NCI-H1694 treated with DMSO at 0.1 percent for 48 hours (cell line): ENCODE results near the gene BLCAP.
A peak's percentile ranks its signal among the peaks of the same experiment; 100 is the strongest.

ENCODE experiments used
- DNase-seq: peaks from one replicate; lab custom pipeline; 2025; lab: John Stamatoyannopoulos, UW

BLCAP gene

DNA sequence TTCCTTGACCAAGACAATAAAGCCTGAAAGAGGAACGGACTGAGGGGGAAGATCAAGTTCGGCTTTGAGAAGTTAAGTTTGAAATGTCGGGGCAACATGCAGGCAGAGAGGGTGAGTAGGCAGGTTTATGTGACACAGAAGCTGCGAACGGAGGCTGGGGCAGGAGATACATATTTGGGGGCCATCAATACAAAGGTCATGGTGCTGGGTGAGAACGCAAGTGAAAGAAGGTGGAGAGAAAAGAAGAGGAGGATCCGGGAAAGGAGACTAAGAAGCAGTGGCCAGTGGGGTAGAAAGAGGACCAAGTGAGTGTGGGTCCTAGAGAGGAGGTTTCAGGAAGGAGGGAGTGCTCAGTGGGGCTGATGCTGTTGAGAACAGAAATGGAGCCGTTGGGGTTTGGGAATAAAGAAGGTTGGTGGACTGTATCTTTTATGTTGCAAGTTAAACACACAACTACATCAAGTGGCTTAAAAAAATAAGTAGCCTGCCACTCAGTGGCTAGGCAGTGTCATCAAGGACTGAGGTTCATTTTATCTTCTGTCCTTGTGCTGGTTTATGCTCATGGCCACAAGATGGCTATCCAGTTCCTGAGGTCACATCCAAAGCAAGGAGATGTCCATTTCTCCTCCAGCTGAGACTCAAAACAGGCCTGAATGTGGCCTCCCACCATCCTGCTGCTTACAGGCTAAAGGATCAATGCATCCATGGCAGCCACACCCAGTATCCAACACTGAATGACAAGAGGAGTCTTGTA, 1.7 kb upstream of the BLCAP start:
- no peak for DNase-seq

DNA sequence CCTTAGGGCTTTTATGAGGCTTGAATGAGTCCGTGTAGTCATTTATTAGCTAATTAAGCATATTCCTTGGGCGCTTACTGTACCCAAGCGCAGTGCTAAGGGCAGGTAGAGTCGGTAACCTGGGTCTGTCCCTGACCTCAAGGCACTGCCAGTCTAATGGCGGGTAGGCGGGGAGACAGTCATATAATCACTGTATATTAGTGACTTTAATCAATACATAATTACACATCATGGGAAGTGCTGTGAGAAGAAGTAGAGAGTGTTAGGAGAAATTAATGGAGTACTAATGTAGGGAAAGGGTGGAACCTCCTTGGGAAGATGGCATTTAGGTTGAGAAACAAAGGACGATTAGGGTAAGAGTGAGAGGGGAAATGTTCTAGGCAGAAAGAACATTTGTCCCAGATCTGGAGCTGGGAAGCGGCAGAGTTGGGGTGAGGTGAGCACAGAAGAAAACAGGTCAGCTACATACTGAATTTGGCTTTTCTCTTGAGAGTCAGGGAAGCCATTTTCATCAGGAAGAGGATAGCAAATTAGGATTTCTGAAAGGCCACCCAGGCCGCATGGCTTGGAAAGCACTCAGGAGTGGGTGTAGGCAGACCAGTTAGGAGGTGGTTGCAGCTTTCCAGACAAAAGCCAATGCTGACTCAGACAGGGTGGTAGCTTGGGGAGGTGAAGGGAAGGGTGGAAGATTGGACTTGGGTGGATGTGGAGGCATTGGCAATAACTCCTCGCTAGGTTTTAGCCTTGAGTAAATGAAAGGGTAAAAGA, 954 bp upstream of the BLCAP start:
- DNase-seq = no peak

DNA sequence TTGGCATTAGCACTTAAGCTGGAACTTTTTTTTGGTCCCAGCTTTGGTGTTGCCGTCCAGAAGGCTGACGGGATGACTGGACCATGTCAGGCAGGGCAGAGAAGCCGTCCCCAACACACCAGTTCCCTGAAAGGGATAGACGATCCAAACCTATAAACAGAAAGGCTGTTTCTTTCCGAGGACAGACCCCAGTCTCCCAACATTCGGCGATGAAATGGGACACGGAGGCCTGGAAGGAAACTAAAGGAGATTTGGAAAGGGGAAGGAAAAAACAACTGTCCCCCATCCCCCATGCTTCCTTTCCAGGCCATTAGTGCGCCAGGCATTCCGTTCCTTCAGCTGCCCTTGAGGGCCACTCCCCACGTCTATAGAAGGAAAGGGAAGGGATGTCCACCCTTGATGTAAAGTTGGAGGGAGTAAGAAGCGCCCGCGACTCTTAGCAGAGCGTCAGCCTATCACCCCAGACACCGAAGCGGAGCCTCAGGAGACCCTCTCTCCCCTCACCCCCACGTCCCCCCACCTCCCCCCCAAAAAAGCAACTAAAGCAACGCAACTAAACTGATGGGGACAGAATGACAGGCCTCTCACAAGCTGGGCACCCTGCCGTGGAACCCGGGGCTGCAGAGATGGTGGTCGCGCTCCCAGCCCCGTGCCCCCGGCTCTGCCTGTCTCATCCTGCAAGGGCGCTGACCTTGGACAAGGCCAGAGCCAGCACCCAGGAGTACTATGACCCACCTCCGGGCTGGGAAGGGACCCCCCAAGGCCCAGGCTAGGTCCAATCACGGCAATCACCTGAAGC, 638 bp downstream of the BLCAP start:
- no peak for DNase-seq

DNA sequence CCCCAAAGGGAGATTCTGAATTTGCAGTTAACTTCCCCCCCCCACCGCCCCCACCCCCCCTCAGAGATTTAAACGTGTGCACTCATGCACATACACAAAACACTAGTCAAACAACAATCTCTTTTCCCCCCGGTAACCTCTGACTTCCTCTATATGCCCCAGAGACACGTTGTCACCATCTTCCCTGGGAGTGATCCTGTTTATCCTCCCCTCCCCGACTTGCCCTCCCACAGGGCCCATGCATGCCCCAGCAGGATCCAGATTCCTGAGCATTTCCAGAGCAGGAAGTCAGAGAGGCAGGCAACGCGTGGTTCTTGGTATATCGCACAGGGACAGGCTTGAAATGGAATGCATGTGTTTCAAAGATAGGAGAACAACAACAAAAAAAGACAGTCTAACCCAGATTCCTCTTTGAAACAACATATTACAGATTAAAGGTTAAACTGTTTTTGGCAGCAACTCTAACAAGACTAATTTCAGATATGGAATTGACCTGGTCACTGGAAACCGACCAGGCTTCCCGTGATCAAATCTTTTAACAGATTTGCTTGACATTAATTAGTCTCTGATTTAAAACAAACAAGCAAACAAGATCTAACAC, 1.3 kb downstream of the BLCAP start:
- DNase-seq = no peak

DNA sequence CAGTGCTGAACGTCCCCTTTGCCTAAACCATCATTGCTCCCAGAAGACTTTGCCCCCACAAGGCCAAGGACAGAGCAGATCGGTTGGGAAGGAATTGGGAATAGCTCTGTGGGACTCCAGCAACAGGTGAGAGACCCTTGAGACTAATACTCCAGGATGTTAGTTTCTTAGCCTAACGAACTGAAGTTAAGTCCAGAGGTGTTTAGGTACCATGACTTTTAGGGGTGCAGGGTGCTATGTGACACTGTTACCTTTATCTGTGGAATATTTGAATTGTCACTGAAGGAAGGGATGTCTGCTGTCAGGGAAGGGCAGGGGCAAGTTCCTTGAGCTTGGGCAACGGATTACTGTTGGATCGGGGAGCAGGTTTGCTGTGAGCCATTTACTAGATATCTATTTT, 1.9 kb downstream of the BLCAP start:
- no peak for DNase-seq

DNA sequence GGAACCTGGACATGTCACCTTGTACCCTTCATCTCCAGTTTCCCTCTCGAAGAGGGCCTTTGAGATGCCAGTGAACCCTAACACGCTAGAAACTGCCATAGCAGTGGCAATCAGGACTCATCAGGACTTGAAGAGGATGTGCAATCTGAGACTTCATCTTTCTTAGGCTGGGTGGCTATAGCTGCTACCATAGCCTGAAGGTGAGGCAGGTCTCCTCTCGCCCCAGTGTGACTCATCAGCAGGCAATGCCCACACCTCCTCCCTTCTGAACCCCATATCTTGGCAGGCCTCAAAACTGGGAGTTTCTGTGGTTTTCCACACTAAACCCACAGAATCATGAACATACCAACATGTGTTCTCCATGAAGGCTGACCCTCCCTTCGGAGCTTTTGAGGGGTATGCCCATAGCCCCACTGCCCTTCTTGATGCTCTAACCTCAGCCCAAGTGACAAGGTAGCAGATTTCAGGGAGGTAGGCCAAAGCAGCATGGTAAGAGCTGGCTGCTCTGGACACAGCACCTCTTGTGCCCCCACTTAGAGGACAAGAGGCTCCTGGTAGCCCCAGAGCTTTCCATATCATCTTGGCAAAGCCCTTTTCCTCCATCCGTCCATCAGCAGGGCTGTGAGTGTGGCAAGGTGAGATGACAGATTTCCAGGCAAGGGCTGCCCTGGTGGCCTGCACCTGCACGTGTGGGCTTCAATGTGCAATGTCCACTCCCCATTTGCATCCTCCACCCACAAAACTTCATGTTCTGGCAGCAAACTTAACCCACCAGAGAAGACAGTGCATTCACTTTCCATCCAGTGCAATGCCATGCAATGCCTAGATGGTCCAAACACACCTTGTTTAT, 2.6 kb downstream of the BLCAP start:
- DNase-seq = no peak

DNA sequence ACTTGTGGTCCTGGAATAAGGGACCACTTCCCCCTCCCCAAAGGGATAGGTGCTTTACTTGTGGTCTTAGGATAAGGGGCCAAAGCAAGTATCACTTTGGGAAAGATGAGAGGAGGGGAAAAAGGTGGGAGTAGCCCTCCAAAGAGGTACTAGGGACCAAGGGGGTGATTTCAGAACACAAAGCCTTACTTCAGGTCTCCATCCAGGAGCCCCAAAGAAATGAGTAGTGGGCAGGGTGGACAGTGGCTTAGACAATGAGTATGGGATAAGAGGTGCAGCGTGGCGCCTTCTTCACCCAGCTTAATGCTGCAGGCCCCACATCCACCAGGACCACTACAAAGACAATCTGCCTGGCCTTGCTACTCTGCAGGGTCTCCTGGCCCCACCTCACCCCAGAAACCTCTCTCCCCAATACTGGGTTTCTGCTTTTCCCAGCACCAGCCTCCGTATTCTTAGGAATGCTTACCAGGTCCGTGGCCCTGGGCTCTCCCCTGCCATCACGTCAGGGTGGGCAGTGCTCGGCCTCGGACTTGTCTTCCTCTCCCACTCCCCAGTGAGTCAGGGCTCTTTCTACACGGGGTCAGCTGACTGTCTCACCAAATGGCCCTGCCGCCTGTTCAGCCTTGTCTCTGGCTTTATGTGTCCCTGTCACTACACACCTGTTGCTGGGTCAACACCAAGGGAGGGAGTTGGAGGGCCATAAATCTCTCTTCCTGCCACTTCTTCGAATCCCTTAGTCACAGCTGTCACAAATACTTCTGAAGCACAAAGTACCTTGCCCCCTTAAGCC, 3.6 kb downstream of the BLCAP start:
- no peak for DNase-seq

DNA sequence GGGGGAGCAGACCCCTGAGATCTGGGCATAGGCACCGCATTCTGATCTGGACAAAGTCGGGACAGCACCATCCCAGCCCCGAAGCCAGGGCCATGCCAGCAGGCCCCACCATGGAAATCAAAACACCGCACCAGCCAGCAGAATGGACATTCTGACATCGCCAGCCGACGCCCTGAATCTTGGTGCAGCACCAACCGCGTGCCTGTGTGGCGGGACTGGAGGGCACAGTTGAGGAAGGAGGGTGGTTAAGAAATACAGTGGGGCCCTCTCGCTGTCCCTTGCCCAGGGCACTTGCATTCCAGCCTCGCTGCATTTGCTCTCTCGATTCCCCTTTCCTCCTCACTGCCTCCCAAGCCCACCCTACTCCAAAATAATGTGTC, 4.7 kb downstream of the BLCAP start:
- DNase-seq = no peak

DNA sequence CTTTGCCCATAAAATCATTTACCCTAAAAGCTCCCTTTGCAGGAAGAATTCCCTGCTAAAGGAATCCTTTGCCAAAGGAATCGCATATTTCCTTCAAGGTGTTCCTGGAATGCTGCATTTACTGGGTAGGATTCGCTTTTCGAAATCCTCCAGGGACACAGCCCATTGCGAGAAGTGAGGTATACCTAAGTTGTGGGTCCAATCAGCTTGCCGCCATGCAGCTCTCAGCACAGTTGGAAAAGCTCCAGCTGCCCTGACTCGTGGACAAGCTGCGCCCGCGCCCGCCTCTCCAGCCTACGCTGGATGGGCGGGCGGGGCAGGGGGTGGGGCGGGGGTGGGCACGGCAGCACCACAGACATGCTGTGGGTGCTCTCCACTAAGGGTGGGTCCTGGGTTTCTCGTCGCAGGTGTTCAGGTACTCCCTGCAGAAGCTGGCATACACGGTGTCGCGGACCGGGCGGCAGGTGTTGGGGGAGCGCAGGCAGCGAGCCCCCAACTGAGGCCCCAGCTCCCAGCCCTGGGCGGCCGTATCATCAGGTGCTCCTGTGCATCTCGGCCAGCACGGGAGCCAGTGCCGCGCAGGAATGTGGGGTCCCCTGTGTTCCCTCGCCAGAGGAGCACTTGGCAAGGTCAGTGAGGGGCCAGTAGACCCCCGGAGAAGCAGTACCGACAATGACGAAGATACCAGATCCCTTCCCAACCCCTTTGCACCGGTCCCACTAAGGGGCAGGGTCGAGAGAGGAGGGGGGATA, 5.2 kb downstream of the BLCAP start:
- no peak for DNase-seq

DNA sequence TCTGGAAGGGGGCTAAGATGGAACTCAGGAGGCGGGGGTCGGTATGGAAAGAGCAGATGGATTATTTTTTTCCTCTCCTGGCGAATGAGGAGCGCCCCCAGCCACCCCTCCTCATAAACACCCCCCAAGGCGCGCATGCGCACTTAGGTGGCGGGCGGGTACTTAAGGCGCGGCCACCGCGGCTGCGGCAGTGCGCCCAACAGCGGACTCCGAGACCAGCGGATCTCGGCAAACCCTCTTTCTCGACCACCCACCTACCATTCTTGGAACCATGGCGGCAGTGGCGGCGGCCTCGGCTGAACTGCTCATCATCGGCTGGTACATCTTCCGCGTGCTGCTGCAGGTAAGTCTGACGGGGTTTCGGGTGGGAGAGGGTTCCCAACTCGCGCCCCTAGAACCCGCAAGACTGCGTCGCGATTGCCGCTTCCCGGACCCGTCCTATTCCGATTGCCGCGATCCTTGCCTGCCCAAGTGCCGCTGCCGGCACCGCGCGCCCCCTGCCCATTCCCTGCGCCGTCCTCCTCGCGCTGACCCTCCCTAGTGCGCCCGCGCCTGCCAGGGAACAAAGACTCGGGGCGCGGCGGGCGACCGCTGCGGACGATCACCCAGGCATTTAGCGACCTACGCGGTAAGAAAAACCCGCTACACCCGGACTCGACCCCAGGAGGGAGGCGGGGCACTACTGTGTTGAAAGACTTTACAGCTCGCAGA, 6.5 kb downstream of the BLCAP start, which contains the start of gene NNAT:
NNAT (plus strand) TSS at position 190 of the 711 bp plus-strand sequence; CDS start at position 272, 82 bp downstream.
- no peak for DNase-seq

DNA sequence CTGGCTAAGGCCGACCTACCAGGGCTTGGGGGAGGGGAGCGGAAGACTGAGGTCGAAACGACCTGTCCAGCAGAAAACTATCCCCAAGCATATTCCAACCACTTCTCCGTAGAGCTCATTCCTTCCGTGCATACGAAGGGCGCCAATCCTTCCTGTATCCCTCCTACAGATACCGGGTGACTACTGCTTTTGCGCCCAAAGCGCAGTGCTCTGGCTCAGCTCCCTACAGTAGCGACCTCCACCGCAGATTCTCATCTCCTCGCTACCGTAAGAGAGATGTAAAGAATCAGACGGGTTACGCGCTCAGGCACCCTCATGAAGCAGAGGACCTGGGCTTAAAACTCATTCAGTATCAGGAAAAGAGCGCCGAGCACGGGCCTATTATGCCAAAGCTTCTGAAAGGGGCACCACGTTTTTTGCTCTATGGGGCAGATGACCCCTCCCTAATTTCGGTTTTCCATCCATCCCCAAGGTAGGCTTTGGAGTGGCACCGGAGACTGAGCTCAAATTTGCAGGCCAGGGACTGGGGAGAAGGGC, 7.2 kb downstream of the BLCAP start:
- DNase-seq = no peak

DNA sequence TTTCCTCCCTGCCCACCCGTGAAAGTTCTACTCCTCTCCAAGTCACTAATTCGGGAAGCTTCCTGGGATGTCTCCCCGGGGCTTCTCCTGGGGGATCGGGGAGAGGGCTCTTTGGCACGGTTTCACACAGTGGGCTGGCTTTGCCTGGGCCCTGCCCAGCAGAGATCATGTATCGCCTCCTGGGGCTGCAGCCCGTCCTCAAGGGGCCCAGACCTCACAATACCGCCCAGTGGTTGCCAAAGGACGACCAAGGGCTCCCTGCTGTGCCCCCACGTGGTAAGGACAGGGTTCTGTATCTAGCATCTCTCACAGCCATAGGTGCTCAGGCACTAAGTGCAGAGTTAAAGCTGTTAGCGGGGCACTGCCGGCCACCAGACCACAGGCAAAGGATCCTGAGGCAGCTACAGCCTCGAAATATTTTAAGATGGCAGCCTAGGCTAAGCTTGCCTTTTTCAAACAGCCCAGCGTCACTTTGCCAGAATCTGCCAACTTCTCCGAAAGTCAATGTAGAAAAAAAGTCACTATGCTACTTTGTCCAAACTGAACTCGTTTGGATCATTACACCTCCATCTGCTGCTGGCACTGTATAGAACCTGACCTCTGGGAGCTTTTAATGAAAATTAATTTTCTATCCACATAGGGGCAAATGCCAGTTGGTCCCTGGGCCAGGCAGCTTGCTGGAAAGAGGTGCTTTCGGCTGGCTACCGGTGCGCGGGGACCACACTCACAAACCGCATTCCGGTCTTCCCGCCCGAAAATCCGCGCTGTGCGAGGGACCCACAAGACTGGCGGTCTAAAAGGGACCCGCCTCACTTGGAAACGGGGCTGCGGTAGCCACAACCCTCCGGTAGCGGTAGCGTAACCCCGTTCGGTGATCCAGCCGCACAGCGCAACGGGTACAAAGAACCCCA, 7.9 kb downstream of the BLCAP start:
- DNase-seq = no peak

DNA sequence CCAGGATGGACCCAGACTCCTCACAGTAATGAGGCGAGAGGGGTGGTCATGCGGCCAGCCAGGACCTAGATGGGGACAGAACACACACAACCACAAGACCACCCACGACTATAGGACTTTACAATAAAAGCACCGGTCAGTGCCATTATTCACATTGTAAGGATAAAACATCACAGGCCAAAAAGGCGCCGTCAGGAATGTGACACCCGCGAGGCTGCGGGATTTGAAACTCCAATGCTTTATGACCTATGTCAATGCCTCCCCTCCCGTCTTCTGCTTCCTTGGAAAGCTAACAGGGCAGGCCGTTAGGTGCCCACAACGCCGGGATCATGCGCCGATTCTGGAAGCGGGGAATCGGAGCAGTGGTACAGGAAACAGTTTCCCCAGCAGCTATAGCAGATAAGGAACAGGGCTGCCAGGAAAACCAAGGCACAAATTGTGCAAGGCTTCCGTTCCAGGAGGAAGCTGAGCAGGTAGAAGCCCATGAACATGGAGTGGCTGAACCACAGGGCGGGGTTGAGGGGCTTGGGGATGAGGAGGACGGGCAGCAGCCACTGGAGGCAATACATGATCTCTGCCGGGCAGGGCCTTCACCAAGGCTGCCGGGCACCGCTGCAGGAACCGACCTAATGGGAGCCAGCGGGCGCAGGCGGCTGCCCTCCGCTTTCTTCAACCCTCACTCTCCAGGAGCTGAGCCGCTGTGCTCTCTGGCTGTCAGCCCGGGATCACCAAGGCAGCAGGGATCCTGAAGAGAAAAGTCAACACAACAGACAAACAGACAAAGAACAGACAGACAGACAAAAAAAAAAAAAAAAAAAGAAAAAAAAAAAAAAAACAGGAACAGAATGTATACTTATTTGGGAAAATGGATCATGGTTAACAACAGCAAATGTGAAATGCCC, 8.8 kb downstream of the BLCAP start:
- DNase-seq = no peak

DNA sequence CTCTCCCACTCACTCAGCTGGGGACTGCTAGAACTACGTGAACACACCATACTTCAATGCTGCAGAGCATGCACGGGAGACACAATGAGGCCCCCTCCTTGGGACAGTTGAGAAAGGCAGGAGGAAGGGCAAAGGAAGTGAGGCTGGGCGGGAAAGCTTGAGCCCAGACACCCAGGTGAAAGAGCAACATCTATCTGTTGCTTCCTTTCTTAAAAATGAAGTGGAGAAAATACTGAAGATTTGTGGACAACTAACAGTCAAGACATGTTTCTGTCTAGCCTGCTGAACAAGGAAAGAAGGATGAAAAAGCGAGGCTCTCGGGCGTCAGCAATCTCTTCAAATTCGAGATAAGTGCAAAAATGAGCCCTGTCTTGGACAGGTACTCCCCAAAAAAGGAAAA, 9.6 kb downstream of the BLCAP start:
- DNase-seq = no peak

DNA sequence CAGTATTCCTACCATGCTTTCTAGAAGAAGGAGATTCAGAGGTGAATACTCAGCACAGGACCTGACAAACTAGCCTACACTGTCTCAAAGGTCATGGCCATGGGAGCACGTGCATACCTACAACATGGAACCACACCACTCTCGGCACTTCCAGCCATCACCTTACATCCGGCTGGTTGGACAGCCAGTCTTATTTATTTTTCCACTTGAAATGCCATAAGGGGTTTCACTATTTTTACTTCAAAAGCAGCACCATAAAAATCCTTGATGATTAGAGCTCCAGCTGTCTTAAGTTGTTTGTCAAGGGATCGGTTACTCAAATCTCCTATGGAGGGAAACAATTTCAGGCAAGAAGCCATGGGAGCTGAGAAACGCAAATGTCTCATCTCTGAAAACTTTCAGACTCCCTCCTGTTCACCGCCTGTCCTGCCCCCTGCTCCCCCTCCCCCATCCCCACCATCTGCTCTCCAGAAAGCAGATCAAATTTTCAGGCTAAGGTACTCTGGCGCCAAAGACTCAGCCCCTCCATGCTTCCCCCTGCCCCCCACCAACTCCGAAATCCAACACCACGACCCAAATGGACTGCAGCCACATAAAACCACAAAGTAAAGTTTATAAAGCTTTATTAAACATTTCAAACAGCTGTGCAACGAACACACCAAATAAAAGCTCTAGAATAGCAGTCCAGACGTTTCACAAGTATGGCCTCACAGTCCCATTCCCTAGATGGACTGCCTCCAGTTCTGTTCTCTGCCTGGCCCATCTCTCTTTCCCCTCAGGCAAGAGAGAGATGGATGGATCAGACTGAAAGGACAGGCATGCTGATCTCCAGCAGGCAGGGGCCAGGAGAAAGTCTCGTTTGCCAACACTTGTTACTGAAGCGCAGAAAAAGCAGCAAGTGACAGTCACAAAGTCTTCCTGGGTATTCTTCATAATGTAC, 10.6 kb downstream of the BLCAP start:
- peak; percentile 70 for DNase-seq

DNA sequence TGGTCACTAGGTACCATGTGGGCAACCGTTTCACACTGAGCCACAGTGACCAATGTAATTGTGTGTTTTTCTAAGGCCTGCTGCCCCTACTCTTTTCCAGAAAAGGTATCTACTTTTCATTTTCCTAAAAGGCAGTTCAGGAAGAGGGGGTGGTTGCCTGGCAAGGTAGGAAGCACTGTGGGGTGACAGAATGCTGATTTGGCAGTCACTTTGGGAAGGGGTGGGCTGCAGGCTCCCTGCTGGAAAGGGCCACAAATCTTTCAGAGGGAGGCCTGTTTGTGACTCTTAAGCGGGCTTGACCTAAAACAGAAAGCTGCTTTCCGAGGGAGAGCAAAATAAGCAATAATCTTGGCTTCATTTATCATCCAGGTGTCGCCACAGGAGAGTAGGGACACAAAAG, 11.8 kb downstream of the BLCAP start:
- DNase-seq = no peak
